HG03442 (cell line): ENCODE results near the gene SLC25A45.

Source experiments
- ATAC-seq: cut with Tn5 transposase; IDR thresholded peaks from one replicate; pipeline ENCODE4 v1.9.1; 2021; ENCODE audit warnings: mild to moderate bottlenecking, moderate library complexity; ENCODE audit not compliant: unreplicated experiment

Gene SLC25A45

DNA sequence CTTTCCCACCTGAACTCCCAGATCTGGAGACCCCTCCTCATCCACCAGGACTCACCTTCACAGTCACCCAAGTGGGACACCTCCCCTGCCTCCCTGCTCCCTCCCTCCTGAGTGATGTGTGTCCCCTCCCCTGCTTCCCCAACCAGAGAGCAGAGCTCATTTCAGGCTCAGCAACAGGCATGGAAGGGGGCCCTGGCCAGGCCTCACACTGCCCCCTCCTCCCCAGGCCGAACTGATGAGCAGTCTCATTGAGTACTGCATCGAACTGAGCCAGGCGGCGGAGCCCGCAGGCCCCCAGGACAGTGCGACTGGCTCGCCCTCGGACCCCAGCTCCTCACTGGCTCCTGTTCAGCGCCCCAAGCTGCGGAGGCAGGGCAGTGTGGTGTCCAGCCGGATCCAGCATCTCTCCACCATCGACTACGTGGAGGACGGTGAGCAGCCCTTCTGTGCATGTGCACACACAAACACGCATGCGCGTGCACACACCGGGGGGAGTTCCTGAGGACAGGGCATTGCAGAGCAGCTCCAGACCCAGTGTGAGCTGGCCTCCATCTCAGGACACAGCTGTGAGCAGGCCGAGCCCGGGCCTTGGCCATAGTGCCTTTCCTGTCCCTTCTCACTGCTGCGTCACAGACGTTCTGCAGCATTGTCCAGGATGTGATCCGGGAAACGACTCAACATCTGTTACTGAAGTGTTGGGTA is 22.3 kb upstream of the SLC25A45 start:
- no peak for ATAC-seq

DNA sequence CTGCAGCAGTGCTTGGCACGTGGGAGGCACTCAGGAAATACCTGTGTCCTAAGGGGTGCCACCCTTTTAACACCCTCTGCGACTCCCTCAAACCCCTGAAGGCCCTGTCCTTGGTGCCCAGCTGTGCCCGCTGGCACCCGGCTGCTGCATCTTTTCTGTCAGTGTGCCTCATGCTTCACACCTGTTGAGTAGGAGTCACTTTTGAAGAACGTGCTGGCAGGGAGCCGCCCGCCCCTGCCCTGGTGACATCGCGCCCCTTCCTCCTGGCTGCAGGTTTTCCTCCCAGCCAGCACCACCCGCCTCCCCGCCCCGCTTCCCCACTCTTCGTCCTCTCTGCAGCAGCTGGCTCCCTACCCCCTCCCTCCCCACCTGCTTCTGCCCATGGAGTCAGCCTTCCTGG is 21.8 kb upstream of the SLC25A45 start:
- ATAC-seq = no peak

DNA sequence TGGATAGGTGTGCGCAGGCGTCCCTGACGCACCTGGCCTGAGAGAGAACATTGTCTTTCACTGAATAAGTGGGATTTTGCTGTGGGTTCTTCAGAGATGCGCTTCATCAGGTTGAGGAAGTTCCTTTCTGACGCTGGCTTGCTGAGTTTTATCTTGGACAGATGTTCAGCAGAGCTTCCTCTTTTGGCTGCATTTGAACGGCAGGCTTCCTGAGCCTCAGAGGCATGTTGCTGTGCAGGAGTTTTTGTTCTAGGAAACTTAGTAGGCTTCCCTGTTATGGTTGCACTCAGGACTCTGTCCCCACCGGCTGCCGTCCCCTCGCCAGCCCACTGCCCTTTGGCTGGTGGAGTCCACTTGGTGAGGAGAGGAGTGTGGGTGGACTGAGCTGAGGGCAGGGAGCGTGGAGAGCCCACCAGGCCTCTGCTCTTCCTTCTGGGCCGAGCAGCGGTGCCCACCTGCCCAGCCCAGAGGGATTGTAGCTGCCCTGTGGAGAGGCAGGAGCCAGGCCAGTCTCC is 21.2 kb upstream of the SLC25A45 start:
- no peak for ATAC-seq

DNA sequence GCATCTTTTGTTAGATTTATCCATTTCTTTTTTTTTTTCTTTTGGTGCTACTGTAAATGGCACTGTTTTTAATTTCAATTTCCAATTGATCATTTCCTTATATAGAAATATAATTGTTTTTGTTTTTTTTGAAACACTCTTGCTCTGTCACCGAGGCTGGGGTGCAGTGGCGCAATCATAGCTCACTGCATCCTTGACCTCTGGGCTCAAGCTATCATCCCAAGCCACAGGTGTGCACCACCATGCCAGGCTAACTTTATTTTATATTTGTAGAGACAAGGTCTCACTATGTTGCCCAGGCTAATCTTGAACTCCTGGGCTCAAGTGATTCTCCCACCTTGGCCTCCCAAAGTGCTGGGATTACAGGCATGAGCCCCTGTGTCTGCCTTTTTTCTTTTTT is 20.3 kb upstream of the SLC25A45 start:
- no peak for ATAC-seq

DNA sequence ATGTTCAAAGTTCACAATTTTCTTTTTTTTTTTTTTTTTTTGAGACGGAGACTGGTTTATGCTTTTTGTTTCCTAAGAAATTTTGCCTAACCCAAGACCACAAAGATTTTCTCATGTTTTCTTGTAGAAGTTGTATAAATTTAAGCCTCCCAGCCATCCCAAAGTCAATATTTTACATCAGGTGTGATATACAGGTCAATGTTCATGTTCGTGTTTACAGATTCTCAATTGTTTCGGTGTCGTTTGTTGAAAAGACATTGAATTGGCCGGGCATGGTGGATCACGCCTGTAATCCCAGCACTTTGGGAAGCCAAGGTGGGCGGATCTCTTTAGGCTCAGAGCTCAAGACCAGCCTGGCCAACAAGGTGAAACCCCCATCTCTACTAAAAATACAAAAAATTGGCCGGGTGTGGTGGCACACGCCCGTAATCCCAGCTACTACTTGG is 19.4 kb upstream of the SLC25A45 start:
- ATAC-seq = no peak

DNA sequence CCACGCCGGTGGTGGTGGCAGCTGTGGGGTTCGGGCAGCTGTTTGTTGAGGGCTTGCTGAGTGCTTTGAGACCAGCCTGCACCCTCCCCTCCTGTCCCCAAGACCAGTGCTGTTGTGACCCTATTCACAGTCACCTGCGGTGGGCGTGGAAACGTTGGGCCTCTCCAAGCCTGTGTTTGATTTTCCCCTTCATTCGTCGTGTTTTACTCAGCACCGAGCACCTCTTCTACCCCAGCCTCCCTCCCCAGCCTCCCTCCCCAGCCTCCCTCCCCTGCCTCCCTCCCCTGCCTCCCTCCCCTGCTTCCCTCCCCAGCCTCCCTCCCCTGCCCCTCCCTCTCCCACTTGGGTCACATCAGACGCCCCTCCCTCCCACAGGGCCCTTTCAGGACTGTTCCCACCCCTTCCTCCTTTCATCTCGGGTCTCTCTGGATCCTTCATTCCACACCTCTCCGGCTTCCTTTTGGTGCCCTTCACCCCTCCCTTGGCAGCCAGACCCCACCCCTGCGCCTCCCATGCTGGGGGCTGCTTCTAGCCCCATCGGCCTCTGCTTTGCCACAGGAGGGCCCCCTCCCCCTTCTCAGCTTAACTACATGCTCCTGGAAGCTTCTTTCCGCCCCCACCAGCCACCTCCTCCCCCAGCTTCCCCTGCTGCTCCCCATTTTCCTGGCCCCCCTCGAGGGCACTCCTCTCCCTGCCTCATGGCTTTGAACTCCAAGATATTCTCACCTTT is 18.8 kb upstream of the SLC25A45 start:
- no peak for ATAC-seq

DNA sequence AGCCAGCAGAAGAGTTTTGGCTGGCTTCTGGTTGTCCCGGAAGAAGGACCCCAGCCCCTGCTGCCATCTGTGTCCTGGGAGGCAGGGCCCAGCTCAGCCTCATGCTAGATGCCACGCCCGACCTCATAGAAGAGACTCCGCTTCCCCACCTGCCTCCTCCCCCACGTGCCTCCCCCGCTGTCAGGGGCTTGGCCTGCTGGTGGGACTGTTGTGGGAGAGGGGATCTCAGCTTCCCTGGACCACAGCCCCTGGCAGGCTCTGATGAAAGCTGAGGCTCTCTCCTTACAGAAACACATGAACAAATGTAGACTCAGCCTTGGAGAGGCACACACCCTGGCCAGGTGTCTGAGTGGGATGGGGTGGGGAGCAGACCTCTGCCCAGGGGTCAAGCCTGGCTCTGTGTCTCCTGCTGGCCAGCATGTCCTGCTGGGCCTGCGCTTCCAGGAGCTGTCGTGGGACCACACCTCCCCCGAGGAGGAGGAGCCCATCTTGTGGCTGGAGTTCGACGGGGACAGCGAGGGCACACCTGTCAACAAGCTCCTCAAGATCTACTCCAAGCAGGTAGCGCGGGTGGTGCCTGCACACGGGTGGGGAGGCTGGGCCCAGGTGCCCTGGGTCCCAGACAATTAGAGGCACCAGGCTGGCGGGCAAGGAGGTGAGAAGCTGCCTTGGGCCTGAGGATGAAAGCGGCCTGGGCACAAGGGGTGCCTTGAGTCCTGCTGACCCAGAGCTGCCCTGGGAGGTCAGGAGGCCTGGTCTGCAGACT is 18.0 kb upstream of the SLC25A45 start:
- no peak for ATAC-seq

DNA sequence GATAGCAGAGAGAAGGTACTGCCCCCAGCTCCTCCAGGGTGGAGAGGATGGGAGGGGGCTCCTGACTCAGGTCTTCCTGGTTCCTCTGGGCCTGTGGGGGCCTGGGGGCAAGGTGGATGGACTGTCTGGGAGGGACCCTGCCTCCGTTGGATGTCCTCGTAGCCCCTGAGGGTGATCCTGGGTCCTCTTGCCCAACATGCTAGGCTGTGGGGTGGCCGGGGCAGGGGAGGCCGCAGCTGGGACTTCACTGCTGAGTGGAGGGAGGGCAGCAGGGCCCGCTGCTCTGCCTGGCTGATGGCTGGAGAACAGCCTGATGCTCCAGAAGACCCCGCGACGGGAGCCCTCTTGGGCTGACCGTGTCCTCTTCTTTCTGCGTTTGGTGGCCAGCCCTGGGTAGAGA is 17.4 kb upstream of the SLC25A45 start:
- ATAC-seq = no peak

DNA sequence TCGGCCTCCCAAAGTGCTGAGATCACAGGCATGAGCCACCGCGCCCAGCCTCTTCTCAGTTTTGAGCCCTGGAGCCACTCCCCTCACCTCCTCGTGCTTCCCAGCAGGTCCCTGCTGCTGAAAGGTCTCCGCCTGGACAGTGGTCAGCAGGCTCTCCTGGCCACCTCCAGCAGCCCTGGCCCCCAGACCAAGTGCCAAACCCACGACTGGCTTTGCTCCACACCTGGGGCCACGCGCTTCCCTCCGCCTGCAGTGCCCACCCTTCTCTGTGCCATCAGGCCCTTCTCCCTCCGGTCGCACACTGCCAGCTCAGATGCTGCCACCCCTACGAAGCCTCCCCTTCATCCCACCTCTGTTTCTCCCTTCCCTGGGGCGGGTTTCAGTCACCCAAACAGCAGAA is 16.8 kb upstream of the SLC25A45 start:
- no peak for ATAC-seq

DNA sequence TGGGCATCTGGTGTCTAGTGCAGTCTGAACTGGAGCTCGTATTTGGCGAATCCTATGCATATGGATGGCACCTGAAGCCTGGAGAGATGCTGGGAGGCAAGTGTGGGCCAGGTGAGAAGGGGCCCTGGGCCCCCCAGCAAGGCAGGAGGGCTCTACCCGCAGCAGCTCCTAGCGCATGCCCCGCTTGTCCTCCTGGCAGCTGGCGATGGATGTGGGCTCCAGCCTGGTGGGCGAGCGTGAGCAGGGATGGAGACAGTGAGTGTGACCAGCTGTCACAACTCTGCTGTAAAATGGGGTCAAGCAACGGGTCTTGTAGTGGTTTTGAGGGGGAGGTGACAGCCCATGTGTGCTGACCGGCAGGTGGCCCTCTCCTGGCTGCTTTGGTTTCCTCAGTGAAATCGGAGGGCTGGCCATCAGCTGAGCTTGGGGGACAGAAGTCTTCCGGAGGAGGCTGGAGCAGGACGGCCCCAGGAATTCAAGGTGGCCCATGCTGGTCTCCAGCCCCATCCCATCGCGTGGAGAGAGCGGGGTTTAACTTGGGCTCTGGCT is 16.0 kb upstream of the SLC25A45 start:
- ATAC-seq = no peak

DNA sequence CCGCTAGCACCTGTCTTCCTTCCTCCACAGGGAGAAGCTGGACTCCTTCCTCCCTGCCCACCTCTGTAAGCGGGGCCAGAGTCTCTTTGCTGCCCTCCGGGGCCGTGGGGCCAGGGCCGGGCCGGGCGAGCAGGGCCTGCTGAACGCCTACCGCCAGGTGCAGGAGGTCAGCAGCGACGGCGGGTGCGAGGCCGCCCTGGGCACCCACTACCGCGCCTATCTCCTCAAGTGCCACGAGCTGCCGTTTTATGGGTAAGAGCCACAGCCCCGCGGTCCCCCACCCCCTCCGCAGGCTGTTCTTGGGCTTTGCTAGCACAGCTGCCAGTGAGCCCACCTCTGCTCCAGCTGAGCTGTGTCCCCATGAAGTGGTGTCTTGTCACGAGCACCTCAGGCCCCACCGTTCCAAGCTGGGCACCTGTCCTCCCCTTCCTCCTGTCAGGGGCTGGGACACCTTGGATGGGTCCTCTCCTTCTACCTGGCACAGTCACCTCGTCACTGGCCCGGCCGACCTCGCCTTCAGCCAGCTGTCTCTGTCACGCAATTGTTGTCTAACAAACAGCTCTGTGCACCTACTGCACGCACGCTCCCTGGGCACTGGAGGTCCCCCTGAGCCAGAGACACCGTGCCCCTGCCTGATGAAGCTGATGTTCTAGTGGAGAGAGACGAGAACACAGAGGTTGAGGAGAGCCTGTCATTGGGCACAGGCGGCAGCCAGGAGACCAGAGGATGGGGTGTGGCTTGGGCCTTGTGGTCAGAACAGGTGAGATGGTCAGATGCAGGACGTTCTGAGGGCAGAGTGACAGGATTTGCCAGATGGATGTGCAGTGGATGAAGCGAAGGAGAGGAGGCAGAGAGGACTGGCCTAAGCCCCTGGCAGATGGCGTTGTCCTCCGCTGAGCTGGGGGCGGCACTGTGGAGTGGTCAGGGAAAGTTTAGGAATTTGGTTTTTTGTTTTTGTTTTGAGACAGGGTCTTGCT is 14.6 kb upstream of the SLC25A45 start:
- ATAC-seq = no peak

DNA sequence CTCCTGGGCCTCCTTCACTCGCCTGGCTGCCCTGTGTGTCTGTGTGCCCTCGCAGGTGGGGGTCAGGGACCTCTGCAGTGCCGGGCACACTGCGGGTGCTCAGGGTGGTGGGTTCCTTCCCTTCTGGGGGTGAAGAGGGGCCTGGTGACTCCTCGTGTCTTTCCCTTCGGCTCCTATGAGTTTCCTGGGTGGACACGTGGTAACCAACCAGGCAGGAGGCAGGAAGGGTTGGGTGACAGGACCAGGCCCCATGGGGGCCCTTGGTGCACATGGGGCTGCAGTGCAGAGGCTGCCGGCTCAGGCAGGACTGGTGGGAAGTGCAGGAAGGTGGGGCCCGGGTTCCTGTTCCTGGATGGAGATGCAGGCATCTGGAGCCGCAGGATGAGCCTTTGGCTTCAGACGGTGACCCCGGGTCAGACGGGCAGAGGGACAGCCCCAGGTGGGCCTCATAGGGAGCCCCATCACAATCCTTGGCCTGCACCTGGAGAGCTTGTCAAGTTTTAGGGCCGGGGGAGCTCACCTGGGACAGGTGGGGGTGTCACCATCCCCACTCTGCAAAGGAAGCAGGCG is 13.6 kb upstream of the SLC25A45 start:
- no peak for ATAC-seq

DNA sequence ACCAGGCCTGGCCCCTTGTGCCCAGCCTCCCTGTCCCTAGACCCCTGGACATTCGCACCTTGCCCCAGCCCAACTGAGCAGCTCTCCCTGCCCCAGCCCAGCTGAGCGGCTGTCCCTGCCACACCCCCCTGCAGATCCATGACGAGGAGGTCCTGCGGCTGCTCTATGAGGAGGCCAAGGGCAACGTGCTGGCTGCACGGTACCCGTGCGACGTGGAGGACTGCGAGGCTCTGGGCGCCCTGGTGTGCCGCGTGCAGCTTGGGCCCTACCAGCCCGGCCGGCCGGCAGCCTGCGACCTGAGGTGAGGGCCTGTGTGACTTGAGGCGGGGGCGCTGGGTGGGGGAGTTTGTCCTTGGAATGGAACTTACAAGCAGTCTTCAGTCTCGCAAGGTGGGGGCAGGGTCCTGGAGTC is 11.7 kb upstream of the SLC25A45 start:
- no peak for ATAC-seq

DNA sequence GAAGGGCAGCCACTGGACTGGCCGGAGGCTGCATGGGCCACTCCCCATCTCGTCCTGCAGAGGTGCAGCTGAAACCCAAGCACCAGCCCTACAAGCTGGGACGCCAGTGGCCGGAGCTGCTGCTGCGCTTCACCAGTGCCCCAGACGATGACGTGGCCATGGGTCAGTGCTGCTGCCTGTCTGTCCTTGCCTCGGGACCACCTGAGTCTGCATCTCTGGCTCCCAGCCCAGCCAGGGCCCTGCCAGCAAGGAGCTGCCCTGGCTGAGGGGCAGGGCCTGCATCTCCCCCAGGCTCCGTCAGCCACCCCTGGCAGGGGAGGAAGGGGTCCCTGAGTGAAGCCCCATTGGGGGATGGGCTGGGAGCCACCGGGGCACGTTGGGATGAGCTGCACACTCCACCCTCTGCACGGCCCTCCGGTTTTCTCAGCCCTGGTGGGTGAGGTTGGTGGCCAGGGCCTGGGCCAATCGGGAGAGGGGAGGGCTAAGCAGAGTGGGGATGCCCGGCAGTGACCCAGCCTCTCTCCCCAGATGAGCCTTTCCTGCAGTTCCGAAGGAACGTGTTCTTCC is 11.2 kb upstream of the SLC25A45 start:
- ATAC-seq = no peak

DNA sequence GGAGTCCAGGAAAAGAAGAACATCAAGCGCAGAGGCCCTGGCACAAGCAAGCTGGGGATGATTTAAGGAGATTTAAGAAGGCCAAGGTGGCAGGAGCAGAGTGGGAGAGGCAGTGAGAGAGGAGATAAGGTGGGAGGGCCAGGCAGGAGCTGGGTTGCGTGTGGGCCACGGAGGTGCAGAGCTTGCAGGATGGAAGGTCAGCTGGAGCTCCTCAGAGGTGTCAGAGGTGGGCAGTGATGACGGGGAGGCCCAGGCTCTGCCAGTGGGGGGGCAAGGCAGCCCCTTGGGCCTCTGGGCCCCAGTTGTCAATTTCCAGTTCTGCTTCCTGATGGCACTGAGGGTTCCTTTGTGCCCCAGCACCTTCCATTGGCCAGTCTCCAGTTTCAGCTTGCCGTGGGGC is 10.5 kb upstream of the SLC25A45 start:
- no peak for ATAC-seq

DNA sequence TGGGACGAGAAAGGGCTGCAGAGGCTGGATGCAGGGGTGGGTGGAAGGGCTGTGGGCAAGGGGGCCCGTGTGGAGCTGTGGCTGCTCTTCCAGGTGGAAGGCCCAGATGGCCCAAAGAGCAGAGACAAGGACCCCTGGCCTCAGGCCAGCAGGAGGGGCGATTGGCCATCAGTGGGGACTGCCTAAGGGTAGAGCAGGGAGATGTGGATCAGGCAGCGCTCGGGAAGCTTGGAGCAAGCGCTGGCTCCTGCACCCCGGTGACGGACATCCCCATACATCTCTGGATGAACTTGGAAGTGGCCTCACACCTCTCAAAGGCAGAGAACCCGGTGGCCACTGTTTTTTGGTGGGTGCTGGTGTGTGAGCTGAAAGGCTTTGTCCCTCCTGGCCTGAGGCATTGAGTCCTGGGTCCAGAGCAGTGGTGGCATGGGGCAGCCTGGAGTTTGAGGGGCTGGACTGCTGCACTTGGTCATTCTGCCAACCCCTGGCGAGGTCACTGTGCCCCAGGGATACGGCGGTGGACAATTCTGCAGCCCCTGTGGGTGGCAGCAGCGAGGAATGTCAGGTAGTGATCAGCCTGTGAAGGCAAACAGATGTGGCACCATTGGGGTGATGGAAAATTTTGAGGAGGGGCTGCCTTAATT is 9.9 kb upstream of the SLC25A45 start:
- ATAC-seq = no peak

DNA sequence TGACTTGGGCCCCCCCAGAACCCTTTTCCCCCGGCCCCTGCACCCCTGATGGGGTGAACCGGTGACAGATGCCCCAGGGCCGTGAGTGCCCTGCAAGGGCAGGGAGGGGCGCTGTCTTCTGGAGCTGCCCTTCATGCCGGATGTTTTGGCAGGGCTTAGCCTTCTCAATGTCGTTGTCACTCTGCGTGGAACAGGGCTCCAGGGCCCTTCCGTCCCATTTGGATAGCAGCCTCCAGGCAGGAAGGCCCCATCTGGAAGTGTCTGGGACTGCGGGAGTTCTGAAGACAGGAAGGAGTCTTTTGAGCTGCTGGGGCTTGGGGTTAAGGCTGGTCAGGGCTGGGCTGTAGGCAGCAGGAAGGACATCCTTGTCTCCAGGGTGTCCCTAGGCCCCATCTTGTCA is 8.6 kb upstream of the SLC25A45 start:
- ATAC-seq = no peak

DNA sequence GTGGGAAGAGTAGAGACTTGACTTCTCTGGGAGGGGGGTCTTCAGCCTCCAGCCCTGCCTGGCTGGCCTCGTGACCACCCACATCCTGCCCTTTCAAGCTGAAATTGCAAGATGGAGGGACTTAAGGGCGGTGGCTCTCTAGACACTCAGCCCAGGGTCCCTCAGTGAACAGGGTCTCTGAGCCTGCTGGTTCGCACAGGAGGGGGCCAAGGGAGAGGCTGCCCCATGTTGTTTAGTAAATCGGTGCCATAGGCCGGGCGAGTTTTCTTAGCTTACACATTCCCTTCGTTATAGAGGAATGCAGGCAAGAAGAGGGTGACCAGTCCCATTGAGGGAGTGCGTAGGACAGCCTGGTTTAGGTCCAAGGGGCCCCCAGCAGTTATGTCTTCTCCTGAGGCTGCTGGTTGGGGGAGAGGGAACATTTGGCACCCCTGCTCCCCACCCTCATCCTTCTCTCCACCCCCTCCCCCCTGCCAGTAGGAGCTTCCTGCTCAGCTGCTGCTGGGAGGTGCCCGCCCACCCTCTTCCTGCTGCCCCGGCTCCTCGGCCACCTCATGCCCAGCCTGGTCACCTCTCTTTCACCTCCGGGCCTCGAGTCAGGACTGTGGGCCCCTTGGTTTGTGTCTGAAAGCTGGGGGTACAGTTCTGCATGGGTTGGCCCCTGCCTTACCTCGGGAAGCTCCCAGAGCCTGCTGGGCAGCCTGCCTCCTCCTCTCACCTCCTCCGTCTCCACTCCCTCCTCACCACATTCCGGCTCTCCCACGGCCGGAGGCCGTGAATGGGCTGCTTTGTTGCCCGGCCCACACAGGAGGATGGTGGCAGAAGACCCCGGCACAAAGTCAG is 7.9 kb upstream of the SLC25A45 start:
- ATAC-seq = no peak
